ENCODE data around the gene SPRY1. TPM values are rescaled to one million over a fixed set of nuclear protein-coding genes. Genes with fewer than 3 reads are reported as not detected.

Gene SPRY1
- total RNA-seq, 4 donors from 2014 or later = 103 to 136 (median 136) TPM

DNA sequence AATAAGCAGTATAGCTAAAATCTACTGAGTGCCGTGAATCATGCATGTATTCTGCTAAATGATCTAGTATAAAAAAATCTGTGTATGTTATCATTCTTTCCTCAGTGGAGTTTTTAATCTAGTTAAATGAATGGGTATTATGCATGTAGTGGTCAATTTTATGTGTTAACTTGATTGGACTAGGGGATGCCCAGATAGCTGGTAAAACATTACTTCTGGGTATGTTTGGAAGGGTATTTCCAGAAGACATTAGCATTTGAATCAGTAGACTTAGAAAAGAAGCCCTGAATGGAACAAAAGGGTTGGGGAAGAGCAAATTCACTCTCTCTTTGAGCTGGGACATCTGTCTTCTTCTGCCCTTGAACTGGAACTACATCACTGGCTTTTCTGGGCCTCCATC, 34.5 kb upstream of the SPRY1 start:
- intact Hi-C loops (cut with DNase I) = no loop called here
- Histone ChIP-seq H3K4me1 (peaks cover 10 to 18% (median 12%) of the 10 kb centered on the region in 4 donors), H3K27me3 (no peaks in the 10 kb centered on the region), H3K9me3 (no peaks in the 10 kb centered on the region), H3K27ac (replicated peaks in 1 of 4) (peak overlapping the region in 2 of 4 donors; percentile 8 to 15), H3K36me3 (no peaks in the 10 kb centered on the region), H3K4me3 (no peak overlapping the region)
- DNase-seq (ENCODE audit: extremely low spot score) = no peak
- TF ChIP-seq, protein P1, sequence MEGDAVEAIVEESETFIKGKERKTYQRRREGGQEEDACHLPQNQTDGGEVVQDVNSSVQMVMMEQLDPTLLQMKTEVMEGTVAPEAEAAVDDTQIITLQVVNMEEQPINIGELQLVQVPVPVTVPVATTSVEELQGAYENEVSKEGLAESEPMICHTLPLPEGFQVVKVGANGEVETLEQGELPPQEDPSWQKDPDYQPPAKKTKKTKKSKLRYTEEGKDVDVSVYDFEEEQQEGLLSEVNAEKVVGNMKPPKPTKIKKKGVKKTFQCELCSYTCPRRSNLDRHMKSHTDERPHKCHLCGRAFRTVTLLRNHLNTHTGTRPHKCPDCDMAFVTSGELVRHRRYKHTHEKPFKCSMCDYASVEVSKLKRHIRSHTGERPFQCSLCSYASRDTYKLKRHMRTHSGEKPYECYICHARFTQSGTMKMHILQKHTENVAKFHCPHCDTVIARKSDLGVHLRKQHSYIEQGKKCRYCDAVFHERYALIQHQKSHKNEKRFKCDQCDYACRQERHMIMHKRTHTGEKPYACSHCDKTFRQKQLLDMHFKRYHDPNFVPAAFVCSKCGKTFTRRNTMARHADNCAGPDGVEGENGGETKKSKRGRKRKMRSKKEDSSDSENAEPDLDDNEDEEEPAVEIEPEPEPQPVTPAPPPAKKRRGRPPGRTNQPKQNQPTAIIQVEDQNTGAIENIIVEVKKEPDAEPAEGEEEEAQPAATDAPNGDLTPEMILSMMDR (IDR thresholded peaks at IDR 0.05) = no peak
- no peak for TF ChIP-seq POLR2A (IDR thresholded peaks at IDR 0.05; ENCODE audit: low read depth)
- no peak for TF ChIP-seq POLR2AphosphoS5 (IDR thresholded peaks at IDR 0.05)
- TF ChIP-seq EP300 (IDR thresholded peaks at IDR 0.05) = no peak
- WGBS = 96% methylated on average over 1 of the region's 1 CpG

DNA sequence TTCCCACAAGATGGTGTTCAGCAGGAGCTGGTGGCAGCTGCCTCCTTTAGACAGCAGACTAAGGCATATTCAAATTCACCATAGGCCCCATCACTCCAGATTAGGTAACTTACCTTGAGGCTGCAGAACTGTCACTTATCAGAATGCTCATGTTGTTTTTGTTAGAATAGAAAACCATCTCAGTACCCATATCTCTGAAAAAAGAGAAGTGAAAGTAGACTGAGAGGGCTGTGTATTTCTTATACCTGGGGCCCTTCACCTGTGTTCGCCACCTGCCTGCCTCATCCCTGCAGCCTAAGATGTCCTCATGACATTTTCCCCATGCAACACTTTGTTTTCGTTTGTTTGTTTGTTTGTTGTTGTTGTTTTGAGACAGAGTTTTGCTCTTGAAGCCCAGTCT, 32.9 kb upstream of the SPRY1 start:
- 93% methylated on average over 2 of the region's 2 CpGs for WGBS
- Histone ChIP-seq H3K4me1 (peaks cover 10 to 18% (median 11%) of the 10 kb centered on the region in 4 donors), H3K36me3 (no peaks in the 10 kb centered on the region), H3K27ac (replicated peaks in 1 of 4) (no peak overlapping the region), H3K27me3 (no peaks in the 10 kb centered on the region), H3K4me3 (no peak overlapping the region), H3K9me3 (no peaks in the 10 kb centered on the region)
- TF ChIP-seq EP300 (IDR thresholded peaks at IDR 0.05) (no peak), POLR2A (IDR thresholded peaks at IDR 0.05; ENCODE audit: low read depth) (no peak), POLR2AphosphoS5 (IDR thresholded peaks at IDR 0.05) (no peak)
- TF ChIP-seq, protein P1 (IDR thresholded peaks at IDR 0.05) = no peak
- intact Hi-C loops (cut with DNase I) = no loop called here
- peak; percentile 12 for DNase-seq (ENCODE audit: extremely low spot score)

DNA sequence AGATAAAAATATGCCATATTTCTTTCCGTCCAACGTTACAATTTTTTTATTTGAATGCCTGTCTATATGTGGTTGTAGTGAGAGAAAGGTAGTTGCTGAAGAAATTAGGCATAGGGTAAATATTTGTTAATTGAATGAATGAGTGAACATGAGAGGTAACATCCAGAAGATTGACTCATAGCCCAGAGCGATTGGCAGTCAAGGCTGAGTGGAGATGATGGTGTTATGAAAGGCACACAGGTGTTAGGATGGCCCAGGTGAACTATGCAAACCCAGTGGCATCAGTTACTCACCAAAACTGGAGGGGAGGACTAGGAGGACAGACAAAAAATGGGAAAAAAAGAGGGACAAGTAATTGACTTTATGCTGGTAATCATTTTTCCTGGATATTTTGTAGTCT, 31.7 kb upstream of the SPRY1 start:
- no peaks in the 10 kb centered on the region for H3K36me3 ChIP-seq
- H3K4me1 ChIP-seq = peaks cover 10 to 15% (median 11%) of the 10 kb centered on the region in 4 donors
- TF ChIP-seq POLR2AphosphoS5 (IDR thresholded peaks at IDR 0.05) (no peak), EP300 (IDR thresholded peaks at IDR 0.05) (no peak), POLR2A (IDR thresholded peaks at IDR 0.05; ENCODE audit: low read depth) (no peak)
- TF ChIP-seq, protein P1 (IDR thresholded peaks at IDR 0.05) = no peak
- DNase-seq (ENCODE audit: extremely low spot score) = peak; percentile 17
- 92% methylated on average over 3 of the region's 3 CpGs for WGBS
- H3K4me3 ChIP-seq = no peak overlapping the region
- intact Hi-C loops (cut with DNase I) = no loop called here
- no peak overlapping the region for H3K27ac ChIP-seq (replicated peaks in 1 of 4)
- no peaks in the 10 kb centered on the region for H3K9me3 ChIP-seq
- H3K27me3 ChIP-seq = no peaks in the 10 kb centered on the region

DNA sequence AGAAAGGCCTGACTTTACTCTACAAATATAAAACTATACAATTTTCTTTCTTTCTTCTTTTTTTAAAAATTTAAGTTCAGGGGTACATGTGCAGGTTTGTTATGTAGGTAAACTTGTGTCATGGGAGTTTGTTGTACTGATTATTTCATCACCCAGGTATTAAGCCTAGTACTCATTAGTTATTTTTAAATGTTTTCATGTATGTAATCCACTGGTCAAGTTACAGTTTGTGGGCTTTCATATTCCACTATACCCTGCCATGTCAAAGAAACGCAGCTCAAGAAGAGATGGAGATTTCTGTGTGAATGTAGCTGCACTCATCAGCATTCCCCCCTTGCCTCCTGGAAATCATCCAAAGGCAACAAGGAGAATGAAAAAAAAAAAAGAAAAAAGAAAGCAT, 31.2 kb upstream of the SPRY1 start:
- Histone ChIP-seq H3K4me1 (peaks cover 10 to 14% (median 11%) of the 10 kb centered on the region in 4 donors), H3K27ac (replicated peaks in 1 of 4) (no peak overlapping the region), H3K36me3 (no peaks in the 10 kb centered on the region), H3K4me3 (no peak overlapping the region), H3K27me3 (no peaks in the 10 kb centered on the region), H3K9me3 (no peaks in the 10 kb centered on the region)
- WGBS = 88% methylated on average over 1 of the region's 1 CpG
- TF ChIP-seq, protein P1 (IDR thresholded peaks at IDR 0.05) = no peak
- no peak for TF ChIP-seq POLR2A (IDR thresholded peaks at IDR 0.05; ENCODE audit: low read depth)
- TF ChIP-seq POLR2AphosphoS5 (IDR thresholded peaks at IDR 0.05) = no peak
- no peak for TF ChIP-seq EP300 (IDR thresholded peaks at IDR 0.05)
- peak; percentile 37 for DNase-seq (ENCODE audit: extremely low spot score)
- intact Hi-C loops (cut with DNase I) = no loop called here

DNA sequence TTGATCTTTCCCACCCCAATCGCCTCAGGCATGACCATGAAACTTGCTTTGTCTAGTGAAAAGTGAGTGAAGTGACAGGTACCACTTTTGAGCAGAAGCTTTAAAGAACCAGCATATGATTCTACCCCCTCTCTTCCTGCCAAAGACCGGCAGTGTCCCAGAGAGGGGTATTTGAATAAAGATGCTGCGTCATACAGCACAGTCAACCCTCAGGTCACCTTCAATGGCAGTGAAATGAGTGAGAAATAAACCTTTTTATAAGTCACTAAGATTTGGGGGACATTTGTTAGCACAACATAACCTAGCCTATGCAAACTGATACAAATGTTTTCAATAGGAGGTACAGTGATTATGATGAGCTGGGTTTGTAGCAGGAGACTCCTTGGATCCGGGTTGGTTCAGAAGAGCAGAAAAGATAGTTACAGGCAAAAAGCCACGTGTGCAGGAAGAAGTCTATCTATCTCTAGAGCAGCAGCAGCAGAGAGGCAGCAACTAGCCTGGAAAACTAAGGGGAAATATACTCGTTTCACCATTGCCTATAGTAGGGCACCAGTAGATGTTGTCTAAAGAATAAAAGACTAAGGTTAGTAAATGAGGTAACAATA, 30.3 kb upstream of the SPRY1 start:
- H3K27me3 ChIP-seq = no peaks in the 10 kb centered on the region
- DNase-seq (ENCODE audit: extremely low spot score) = no peak
- H3K4me1 ChIP-seq = peaks cover 2 to 6% (median 4%) of the 10 kb centered on the region in 4 donors
- no peaks in the 10 kb centered on the region for H3K36me3 ChIP-seq
- no peaks in the 10 kb centered on the region for H3K9me3 ChIP-seq
- intact Hi-C loops (cut with DNase I) = no loop called here
- no peak overlapping the region for H3K4me3 ChIP-seq
- WGBS = 91% methylated on average over 6 of the region's 6 CpGs
- no peak overlapping the region for H3K27ac ChIP-seq (replicated peaks in 1 of 4)
- TF ChIP-seq, protein P1 (IDR thresholded peaks at IDR 0.05) = no peak
- TF ChIP-seq POLR2AphosphoS5 (IDR thresholded peaks at IDR 0.05) (no peak), EP300 (IDR thresholded peaks at IDR 0.05) (no peak), POLR2A (IDR thresholded peaks at IDR 0.05; ENCODE audit: low read depth) (no peak)

Measured in esophagus muscularis mucosa (tissue), 4 donors.